Measurements from ENCODE around the gene HOXB8.

Gene HOXB8

GRCh38 chr17:48564188-48565021, 50.7 kb downstream of the HOXB8 start:
- no peak for DNase-seq (ENCODE audit: low read depth, low spot score)
- Histone ChIP-seq H3K4me3 (peak overlapping the region; percentile 60), H3K9ac (ENCODE audit: insufficient read length) (no peak overlapping the region), H3K9me3 (ENCODE audit: low read depth, low read length) (no peaks in the 10 kb centered on the region), H3K36me3 (ENCODE audit: insufficient read depth, low read length) (no peaks in the 10 kb centered on the region), H3K27ac (no peak overlapping the region)
- TF ChIP-seq EZH2 (IDR thresholded peaks at IDR 0.05), result no peak
- TF ChIP-seq POLR2AphosphoS5 (IDR thresholded peaks at IDR 0.05; ENCODE audit: borderline replicate concordance, low read depth, low read length), result no peak
- TF ChIP-seq FOXP2 (optimal IDR thresholded peaks at IDR 0.05; ENCODE audit: control extremely low read depth, extremely low read length, insufficient read depth), result no peak

- no peak for DNase-seq (ENCODE audit: low read depth, low spot score)
- Histone ChIP-seq H3K36me3 (ENCODE audit: insufficient read depth, low read length) (no peaks in the 10 kb centered on the region), H3K9me3 (ENCODE audit: low read depth, low read length) (no peaks in the 10 kb centered on the region), H3K4me3 (no peak overlapping the region), H3K27ac (no peak overlapping the region), H3K9ac (ENCODE audit: insufficient read length) (no peak overlapping the region)
- TF ChIP-seq FOXP2 (optimal IDR thresholded peaks at IDR 0.05; ENCODE audit: control extremely low read depth, extremely low read length, insufficient read depth) (no peak), POLR2AphosphoS5 (IDR thresholded peaks at IDR 0.05; ENCODE audit: borderline replicate concordance, low read depth, low read length) (no peak), EZH2 (IDR thresholded peaks at IDR 0.05) (no peak)
These were observed 51.3 kb downstream of the HOXB8 start for GRCh38 chr17:48563867-48564187.

- H3K4me3 ChIP-seq, result no peak overlapping the region
- no peak for DNase-seq (ENCODE audit: low read depth, low spot score)
- no peak overlapping the region for H3K9ac ChIP-seq (ENCODE audit: insufficient read length)
- TF ChIP-seq FOXP2 (optimal IDR thresholded peaks at IDR 0.05; ENCODE audit: control extremely low read depth, extremely low read length, insufficient read depth) (no peak), EZH2 (IDR thresholded peaks at IDR 0.05) (no peak), POLR2AphosphoS5 (IDR thresholded peaks at IDR 0.05; ENCODE audit: borderline replicate concordance, low read depth, low read length) (no peak)
- H3K9me3 ChIP-seq (ENCODE audit: low read depth, low read length), result no peaks in the 10 kb centered on the region
- H3K27ac ChIP-seq, result no peak overlapping the region
- no peaks in the 10 kb centered on the region for H3K36me3 ChIP-seq (ENCODE audit: insufficient read depth, low read length)
These were observed 51.7 kb downstream of the HOXB8 start for GRCh38 chr17:48563385-48563838.

GRCh38 chr17:48562934-48563333, 52.2 kb downstream of the HOXB8 start:
- no peak for DNase-seq (ENCODE audit: low read depth, low spot score)
- Histone ChIP-seq H3K4me3 (no peak overlapping the region), H3K36me3 (ENCODE audit: insufficient read depth, low read length) (no peaks in the 10 kb centered on the region), H3K9ac (ENCODE audit: insufficient read length) (no peak overlapping the region), H3K9me3 (ENCODE audit: low read depth, low read length) (no peaks in the 10 kb centered on the region), H3K27ac (no peak overlapping the region)
- no peak for TF ChIP-seq POLR2AphosphoS5 (IDR thresholded peaks at IDR 0.05; ENCODE audit: borderline replicate concordance, low read depth, low read length)
- no peak for TF ChIP-seq EZH2 (IDR thresholded peaks at IDR 0.05)
- TF ChIP-seq FOXP2 (optimal IDR thresholded peaks at IDR 0.05; ENCODE audit: control extremely low read depth, extremely low read length, insufficient read depth), result no peak
